AML-193 (cell line): Measurements from ENCODE around the gene PHEX.

ENCODE experiments used
- DNase-seq, 2 experiments: peaks; one replicate each; lab custom pipeline; 2025; lab: John Stamatoyannopoulos, UW

The PHEX gene

GRCh38 chrX:22150371-22150770 lies 118.2 kb downstream of the PHEX start:
- DNase-seq = no peak

DNA sequence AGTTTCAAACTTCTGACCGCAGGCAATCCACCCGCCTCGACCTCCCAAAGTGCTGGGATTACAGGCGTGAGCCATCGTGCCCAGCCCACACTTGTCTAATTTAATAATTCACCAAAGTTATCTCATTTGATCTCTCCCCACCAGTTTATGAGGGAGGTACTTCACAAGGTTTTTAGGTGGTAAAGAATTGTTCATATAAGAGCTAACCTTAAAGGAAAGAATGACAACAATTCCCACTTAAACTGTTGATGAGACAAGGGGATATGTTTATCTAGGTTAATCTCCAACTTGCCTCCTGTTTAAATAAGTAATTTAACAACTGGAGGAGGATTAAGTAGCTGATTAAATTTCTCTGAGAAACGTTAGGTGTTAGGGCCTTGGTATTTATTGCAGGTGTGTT lies 123.0 kb downstream of the PHEX start:
- DNase-seq = no peak

GRCh38 chrX:22159071-22159470 lies 126.9 kb downstream of the PHEX start:
- no peak for DNase-seq

- no peak for DNase-seq
Measured at GRCh38 chrX:22163326-22163725, 131.2 kb downstream of the PHEX start.

DNA sequence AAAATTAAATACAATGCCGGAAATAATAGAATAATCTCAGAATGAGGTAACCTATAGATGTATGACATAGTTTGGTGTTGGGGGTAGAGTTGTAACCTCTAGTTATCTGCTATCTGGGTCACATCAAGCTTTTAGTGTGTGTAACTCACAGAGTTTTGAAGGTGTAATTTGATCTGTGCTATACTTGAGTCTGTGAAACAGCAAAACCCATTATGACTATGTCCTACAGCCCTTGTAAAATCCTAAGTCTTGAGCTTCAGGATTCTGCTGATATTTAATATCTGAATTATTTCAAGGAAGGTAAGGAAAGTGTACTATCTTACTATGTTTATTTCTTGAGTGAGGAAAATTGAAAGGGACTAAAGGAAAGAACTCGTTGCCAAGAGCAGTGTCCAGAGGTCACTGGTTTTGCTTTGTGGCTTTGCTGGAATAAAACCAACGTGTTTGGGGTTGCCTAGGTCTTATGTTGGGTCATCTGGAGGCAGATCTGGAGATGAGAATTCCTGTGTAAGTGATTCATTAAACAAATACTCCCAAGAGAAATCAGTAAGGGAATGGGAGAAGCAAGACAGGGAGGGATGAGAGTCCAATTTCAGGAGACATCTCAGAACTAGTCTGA lies 132.8 kb downstream of the PHEX start:
- DNase-seq = no peak

GRCh38 chrX:22165732-22166457 lies 133.8 kb downstream of the PHEX start:
- DNase-seq = no peak

DNA sequence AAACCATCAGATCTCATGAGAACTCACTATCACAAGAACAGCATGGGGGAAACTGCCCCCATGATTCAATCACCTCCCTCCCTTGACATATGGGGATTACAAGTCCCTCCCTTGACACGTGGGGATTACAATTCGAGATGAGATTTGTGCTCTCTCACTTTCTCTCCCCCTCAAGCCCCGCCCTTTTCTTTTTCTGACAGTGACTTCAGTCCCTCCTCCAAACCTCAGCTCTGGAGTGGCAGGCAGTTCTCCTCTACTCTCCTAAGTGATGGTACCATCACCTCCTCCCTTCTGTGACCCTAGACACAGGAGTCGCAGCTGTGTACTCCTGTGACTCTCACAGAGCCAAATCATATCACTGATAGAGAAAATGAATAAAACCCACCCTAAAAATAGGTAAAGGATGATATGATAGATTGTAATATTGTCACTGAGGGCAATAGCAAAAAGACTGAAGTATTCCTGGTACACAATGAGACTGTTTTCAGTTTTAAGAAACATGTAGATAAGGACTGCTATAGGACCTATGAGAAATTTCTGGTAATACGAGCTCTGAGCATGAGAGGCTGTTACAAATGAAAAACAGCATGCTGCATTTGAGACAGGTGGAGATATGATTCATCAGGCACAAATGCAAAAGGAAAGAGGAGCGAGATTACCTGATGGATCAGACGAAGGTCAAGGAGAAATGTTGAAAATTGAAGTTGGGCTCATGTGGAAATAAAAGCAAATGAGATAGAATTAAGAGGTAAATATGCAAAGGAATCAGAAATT lies 139.3 kb downstream of the PHEX start:
- DNase-seq = no peak

DNA sequence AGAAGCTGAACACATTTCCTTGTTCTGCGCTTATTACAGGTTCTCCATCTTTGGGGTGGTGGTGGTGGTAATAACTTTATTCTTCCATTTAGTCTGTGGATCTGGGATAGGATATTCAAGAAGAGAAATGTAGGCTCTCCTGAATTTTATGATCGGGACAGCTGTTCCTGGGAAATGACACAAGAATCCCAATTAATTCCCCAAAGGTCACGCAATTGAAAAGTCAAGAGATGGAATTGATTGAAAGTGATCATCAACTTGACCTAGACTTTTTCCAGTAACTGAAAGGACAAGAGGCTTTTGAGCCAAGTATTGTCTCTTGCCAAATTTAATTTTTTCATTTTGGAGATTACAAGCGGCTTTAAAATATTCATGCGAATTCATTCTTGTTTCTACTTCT lies 141.8 kb downstream of the PHEX start:
- DNase-seq = no peak

DNA sequence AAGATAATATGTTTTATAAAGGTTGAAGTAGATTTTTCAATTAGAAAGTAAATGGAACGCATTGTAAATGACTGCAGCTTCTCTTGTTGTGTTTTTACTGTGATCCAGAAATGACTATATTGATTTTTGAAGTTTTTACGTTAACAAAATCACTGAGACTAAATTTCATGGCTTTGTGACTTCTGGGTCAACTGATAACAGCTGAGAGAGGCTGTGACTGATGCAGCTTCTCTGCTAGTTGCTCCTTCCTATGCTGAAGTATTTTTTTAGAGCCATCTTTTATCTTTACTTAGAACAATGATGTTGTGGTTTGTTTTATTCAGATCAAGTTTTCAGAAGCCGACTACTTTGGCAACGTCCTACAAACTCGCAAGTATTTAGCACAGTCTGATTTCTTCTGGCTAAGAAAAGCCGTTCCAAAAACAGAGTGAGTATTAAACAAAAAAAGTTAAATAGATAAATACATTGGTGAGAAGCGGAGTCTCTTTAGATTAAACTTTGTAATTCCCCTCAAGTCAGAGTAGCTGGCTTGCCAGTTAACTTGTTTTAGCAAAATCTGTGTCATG lies 145.9 kb downstream of the PHEX start:
- DNase-seq = no peak

GRCh38 chrX:22184096-22184495 lies 152.0 kb downstream of the PHEX start:
- DNase-seq = no peak

GRCh38 chrX:22186165-22186564 lies 154.0 kb downstream of the PHEX start:
- DNase-seq = no peak

- DNase-seq = peak; percentile 6 to 10
Measured at GRCh38 chrX:22192419-22193060, 160.4 kb downstream of the PHEX start.

- DNase-seq = no peak
Measured at GRCh38 chrX:22193851-22194659, 161.9 kb downstream of the PHEX start.

GRCh38 chrX:22194660-22194945 lies 162.5 kb downstream of the PHEX start:
- DNase-seq = no peak

DNA sequence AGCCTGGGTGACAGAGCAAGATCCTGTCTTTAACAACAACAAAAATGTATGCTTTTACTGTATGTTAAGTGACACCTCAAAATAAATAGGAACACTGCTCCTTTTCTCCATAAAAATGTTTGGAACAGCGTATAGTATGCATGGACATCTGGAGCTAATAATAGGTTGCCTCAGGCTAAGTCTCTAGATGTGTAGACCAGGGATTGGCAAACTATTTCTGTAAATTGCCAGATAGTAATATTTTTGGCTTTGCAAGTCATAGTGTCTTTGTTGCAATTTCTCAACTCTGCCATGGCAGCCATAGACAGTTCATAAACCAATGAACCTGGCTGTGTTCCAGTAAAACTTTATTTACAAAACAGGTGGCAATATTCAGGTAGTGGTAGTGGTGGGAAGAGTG lies 164.0 kb downstream of the PHEX start:
- no peak for DNase-seq

GRCh38 chrX:22202251-22202650 lies 170.1 kb downstream of the PHEX start:
- no peak for DNase-seq

- no peak for DNase-seq
Measured at GRCh38 chrX:22203186-22203585, 171.1 kb downstream of the PHEX start.

DNA sequence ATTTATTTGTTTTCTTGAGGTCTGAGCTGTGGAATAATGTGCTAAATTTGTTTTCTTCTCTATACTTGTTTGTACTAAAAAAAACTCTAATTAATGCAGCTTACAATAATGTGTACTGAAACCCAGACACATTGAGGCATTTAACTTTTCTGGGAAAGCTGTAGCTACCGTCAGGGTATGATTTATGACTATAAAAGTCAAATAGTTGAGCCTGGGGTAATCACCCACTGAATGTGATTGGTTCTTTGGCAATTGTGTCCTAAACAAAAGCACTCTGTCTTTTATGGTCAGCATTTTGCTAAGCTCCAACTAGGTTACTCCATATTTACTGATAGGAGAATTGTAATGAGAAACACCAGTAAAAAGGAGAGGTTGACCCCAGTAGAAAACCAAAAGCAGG lies 174.7 kb downstream of the PHEX start:
- no peak for DNase-seq

- no peak for DNase-seq
Measured at GRCh38 chrX:22220941-22221340, 188.8 kb downstream of the PHEX start.

DNA sequence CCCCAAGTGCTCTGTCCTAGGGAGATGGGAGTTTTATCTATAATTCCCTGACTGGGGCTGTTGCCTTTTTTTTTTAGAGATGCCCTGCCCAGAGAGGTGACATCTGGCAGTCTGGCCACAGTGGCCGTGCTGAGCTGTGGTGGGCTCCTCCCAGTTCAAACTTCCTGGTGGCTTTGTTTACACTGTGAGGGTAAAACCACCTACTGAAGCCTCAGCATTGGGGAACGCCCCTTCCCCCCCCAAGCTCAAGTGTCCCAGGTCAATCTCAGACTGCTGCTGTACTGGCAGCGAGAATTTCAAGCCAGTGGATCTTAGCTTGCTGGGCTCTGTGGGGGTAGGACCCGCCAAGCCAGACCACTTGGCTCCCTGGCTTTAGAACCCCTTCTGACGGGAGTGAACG lies 202.3 kb downstream of the PHEX start:
- DNase-seq = no peak

DNA sequence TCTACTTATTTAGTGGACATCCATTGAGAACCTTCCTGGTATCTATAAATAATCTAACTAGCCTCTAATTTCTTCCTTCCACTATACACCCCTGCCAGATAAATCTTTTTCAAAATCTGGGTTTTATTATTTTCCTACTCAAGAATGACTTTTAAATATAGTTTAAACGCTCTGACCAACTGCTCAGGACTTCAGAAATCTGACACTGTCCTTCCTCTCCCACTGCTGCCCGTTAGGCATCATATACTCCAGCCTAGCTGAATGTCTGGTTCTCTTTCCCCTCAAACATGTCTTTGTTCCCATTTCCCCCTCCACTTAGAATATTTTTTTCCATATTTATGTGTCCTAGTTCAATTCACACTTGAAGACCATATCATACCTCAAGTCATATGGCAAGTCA lies 205.4 kb downstream of the PHEX start:
- no peak for DNase-seq

GRCh38 chrX:22246620-22247019 lies 214.5 kb downstream of the PHEX start:
- no peak for DNase-seq
